Mesenchymal stem cell (in vitro differentiated cells and primary cell): ENCODE measurements around the gene CYFIP1.

Source experiments
- DNase-seq: peaks from one replicate; pipeline ENCODE4 v3.0.0-alpha.2; 2013
- H2AFZ ChIP-seq: one replicate; pipeline ENCODE4 v1.6.1; 2013; ENCODE audit warnings: low read depth, mild to moderate bottlenecking, control low read depth, inconsistent platforms, low read length, moderate library complexity
- H2AK5ac ChIP-seq: 2 replicates; pipeline ENCODE4 v1.6.1; 2013; ENCODE audit warnings: low read length, moderate library complexity, mild to moderate bottlenecking, inconsistent platforms; ENCODE audit not compliant: severe bottlenecking
- H2BK120ac ChIP-seq: one replicate; pipeline ENCODE4 v1.6.1; 2013; ENCODE audit warnings: low read depth, mild to moderate bottlenecking, inconsistent platforms, low read length, moderate library complexity
- H2BK12ac ChIP-seq, 2 experiments: one replicate each; pipeline ENCODE4 v1.6.1; 2013; ENCODE audit warnings: inconsistent platforms in 2 of 2, low read length in 2 of 2, mild to moderate bottlenecking in 2 of 2, moderate library complexity in 2 of 2, control low read depth in 1 of 2
- H2BK15ac ChIP-seq: one replicate; pipeline ENCODE4 v1.6.1; 2013; ENCODE audit warnings: mild to moderate bottlenecking, low read depth, inconsistent platforms; ENCODE audit not compliant: poor library complexity, severe bottlenecking
- H2BK5ac ChIP-seq: 2 replicates; pipeline ENCODE4 v1.6.1; 2013; ENCODE audit warnings: low read depth, mild to moderate bottlenecking, low read length, control low read depth, inconsistent platforms; ENCODE audit not compliant: poor library complexity, severe bottlenecking
- H3K14ac ChIP-seq, 2 experiments: one replicate each; pipeline ENCODE4 v1.6.1; 2013; ENCODE audit warnings: inconsistent platforms in 2 of 2, low read length in 2 of 2, control low read depth in 1 of 2, mild to moderate bottlenecking in 1 of 2, moderate library complexity in 1 of 2
- H3K18ac ChIP-seq, 2 experiments: one replicate each; pipeline ENCODE4 v1.6.1; 2013; ENCODE audit warnings: inconsistent platforms in 2 of 2, low read length in 2 of 2, control low read depth in 1 of 2, low read depth in 1 of 2, mild to moderate bottlenecking in 1 of 2
- H3K23ac ChIP-seq, 2 experiments: one replicate each; pipeline ENCODE4 v1.6.1; 2013; ENCODE audit warnings: inconsistent platforms in 2 of 2, low read length in 2 of 2, mild to moderate bottlenecking in 2 of 2, moderate library complexity in 2 of 2, control low read depth in 1 of 2
- H3K27ac ChIP-seq: 2 replicates; pipeline ENCODE4 v1.5.1; 2013; ENCODE audit warnings: mild to moderate bottlenecking, moderate library complexity, low read length, control low read depth, inconsistent platforms; ENCODE audit not compliant: poor library complexity, severe bottlenecking
- H3K27me3 ChIP-seq, 2 experiments: 2 replicates each; pipeline versions ENCODE4 v1.6.1 to v1.7.0; 2013; ENCODE audit warnings: low read length in 2 of 2, mild to moderate bottlenecking in 2 of 2, moderate library complexity in 2 of 2, control low read depth in 1 of 2, inconsistent platforms in 1 of 2; ENCODE audit not compliant: control insufficient read depth in 1 of 2, insufficient read depth in 1 of 2
- H3K36me3 ChIP-seq, 2 experiments: 2 replicates each; pipeline versions ENCODE4 v1.6.1 to v1.7.0; 2013; ENCODE audit warnings: low read length in 2 of 2, control low read depth in 1 of 2, inconsistent platforms in 1 of 2, low read depth in 1 of 2, mild to moderate bottlenecking in 1 of 2; ENCODE audit not compliant: insufficient read depth in 2 of 2, control insufficient read depth in 1 of 2
- H3K4ac ChIP-seq, 2 experiments: one replicate each; pipeline ENCODE4 v1.6.1; 2013; ENCODE audit warnings: inconsistent platforms in 2 of 2, low read length in 2 of 2, mild to moderate bottlenecking in 2 of 2, moderate library complexity in 2 of 2, control low read depth in 1 of 2, low read depth in 1 of 2
- H3K4me1 ChIP-seq: 2 replicates; pipeline ENCODE4 v1.6.1; 2013; ENCODE audit warnings: low read depth, low read length, control low read depth; ENCODE audit not compliant: control insufficient read depth, insufficient read depth
- H3K4me2 ChIP-seq: 2 replicates; pipeline ENCODE4 v1.6.1; 2013; ENCODE audit warnings: low read length, mild to moderate bottlenecking, inconsistent platforms; ENCODE audit not compliant: poor library complexity, severe bottlenecking
- H3K4me3 ChIP-seq, 2 experiments: 2 replicates each; pipeline versions ENCODE4 v1.5.1 to v1.7.0; 2013; ENCODE audit warnings: low read length in 2 of 2, mild to moderate bottlenecking in 2 of 2, control low read depth in 1 of 2, low read depth in 1 of 2; ENCODE audit not compliant: insufficient read depth in 1 of 2
- H3K79me1 ChIP-seq: replicated peaks from 2 replicates; pipeline ENCODE4 v1.6.1; 2013; ENCODE audit warnings: mild to moderate bottlenecking, control low read depth, low read length, inconsistent platforms; ENCODE audit not compliant: poor library complexity, severe bottlenecking
- H3K9ac ChIP-seq: 2 replicates; pipeline ENCODE4 v1.7.0; 2013; ENCODE audit warnings: mild to moderate bottlenecking, low read length, moderate library complexity
- H3K9me3 ChIP-seq: 2 replicates; pipeline ENCODE4 v1.7.0; 2013; ENCODE audit warnings: mild to moderate bottlenecking, low read length; ENCODE audit not compliant: control insufficient read depth
- H4K8ac ChIP-seq: one replicate; pipeline ENCODE4 v1.6.1; 2013; ENCODE audit warnings: inconsistent platforms, mild to moderate bottlenecking, low read length, moderate library complexity
- H4K91ac ChIP-seq: one replicate; pipeline ENCODE4 v1.6.1; 2013; ENCODE audit warnings: mild to moderate bottlenecking, low read length, inconsistent platforms
- WGBS: methylation state at CpG from one replicate; pipeline ENCODE4 v1.1.7; 2013; ENCODE audit warnings: mixed read lengths; 5-methylcytosine and 5-hydroxymethylcytosine counted together

The CYFIP1 gene

GRCh38 chr15:22877607-22878006 lies 102.6 kb downstream of the CYFIP1 start:
- H3K9ac ChIP-seq: no peak overlapping the region
- H2BK12ac ChIP-seq: no peak overlapping the region
- H2AFZ ChIP-seq: no peak overlapping the region

DNA sequence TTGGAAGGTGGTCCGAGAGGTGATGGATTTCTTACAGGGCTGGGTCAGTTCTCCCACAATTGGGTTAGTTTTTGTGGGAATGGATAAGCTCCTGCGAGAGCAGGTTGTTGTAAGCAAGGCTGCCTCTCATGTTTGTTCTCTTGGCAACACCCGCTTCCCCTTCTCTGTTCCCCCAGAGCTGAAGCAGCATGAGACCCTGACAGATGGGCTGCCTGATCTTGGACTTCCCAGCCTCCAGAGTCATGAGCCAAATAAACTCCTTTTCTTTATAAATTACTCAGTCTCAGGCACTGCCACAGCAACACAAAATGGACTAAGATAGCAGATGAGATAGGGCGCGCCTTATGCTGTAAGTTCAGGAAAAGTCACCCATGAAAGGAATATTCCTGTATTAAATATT lies 103.1 kb downstream of the CYFIP1 start:
- Histone ChIP-seq H2BK5ac (no peak overlapping the region), H4K8ac (no peak overlapping the region), H3K9ac (no peak overlapping the region), H2BK120ac (no peak overlapping the region), H3K4me3 (no peak overlapping the region), H2BK12ac (no peak overlapping the region), H3K4me1 (peaks cover 14% of the 10 kb centered on the region), H3K27me3 (no peaks in the 10 kb centered on the region), H3K4ac (no peak overlapping the region), H2BK15ac (no peak overlapping the region), H3K4me2 (no peak overlapping the region), H2AK5ac (no peak overlapping the region), H4K91ac (no peak overlapping the region), H3K9me3 (no peaks in the 10 kb centered on the region), H3K18ac (no peak overlapping the region), H2AFZ (no peak overlapping the region), H3K23ac (no peak overlapping the region), H3K36me3 (peaks cover 64 to 92% of the 10 kb centered on the region in 2 experiments), H3K14ac (no peak overlapping the region), H3K27ac (no peak overlapping the region), H3K79me1 (peaks cover 42% of the 10 kb centered on the region)
- 100% methylated on average over 3 of the region's 5 CpGs for WGBS
- no peak for DNase-seq

More at GRCh38 chr15:22877607-22878006, 102.6 kb downstream of the CYFIP1 start:
- Histone ChIP-seq H3K27ac (no peak overlapping the region), H2AK5ac (no peak overlapping the region), H3K9me3 (no peaks in the 10 kb centered on the region), H4K8ac (no peak overlapping the region), H2BK120ac (no peak overlapping the region), H3K4me1 (peaks cover 14% of the 10 kb centered on the region), H3K4ac (no peak overlapping the region), H3K79me1 (peaks cover 42% of the 10 kb centered on the region), H3K14ac (no peak overlapping the region), H3K4me2 (no peak overlapping the region), H2BK15ac (no peak overlapping the region), H3K23ac (no peak overlapping the region), H3K18ac (no peak overlapping the region), H4K91ac (no peak overlapping the region), H3K27me3 (no peaks in the 10 kb centered on the region), H3K36me3 (peaks cover 69 to 91% of the 10 kb centered on the region in 2 experiments), H2BK5ac (no peak overlapping the region), H3K4me3 (no peak overlapping the region)
- 97% methylated on average over 8 of the region's 8 CpGs for WGBS
- DNase-seq: no peak

DNA sequence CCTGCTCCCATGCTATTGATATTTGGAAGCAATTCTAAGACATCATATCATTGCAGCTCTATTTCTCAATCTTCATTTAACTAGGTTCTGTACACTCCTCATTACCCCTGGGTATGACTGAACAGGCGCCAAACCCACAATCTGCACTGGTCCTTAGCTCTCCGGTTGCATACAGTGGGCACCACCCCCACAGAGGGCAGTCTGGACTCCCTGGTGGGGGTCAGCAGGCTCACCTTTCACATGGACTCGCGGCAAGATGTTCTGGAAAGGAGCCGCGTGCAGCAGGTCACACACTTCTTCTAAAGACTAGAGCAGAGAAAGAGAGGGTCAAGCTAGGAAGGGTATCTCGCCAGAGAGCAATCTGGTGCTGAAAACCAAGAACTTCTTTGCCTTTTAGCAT lies 105.2 kb downstream of the CYFIP1 start:
- H3K14ac ChIP-seq: no peak overlapping the region
- no peak overlapping the region for H3K27ac ChIP-seq
- DNase-seq: no peak
- no peak overlapping the region for H3K4me3 ChIP-seq
- H3K4ac ChIP-seq: no peak overlapping the region
- H3K23ac ChIP-seq: no peak overlapping the region
- H4K91ac ChIP-seq: no peak overlapping the region
- no peak overlapping the region for H2AFZ ChIP-seq
- H3K9ac ChIP-seq: no peak overlapping the region
- H2BK15ac ChIP-seq: no peak overlapping the region
- H3K36me3 ChIP-seq: peaks cover 59 to 92% of the 10 kb centered on the region in 2 experiments
- H4K8ac ChIP-seq: no peak overlapping the region
- H3K18ac ChIP-seq: no peak overlapping the region
- H2AK5ac ChIP-seq: no peak overlapping the region
- H2BK12ac ChIP-seq: no peak overlapping the region
- H3K27me3 ChIP-seq: no peaks in the 10 kb centered on the region
- H3K79me1 ChIP-seq: peaks cover 43% of the 10 kb centered on the region
- H3K4me1 ChIP-seq: peaks cover 14% of the 10 kb centered on the region
- H2BK120ac ChIP-seq: no peak overlapping the region
- H3K9me3 ChIP-seq: no peaks in the 10 kb centered on the region
- WGBS: 98% methylated on average over 6 of the region's 7 CpGs
- H2BK5ac ChIP-seq: no peak overlapping the region
- no peak overlapping the region for H3K4me2 ChIP-seq

DNA sequence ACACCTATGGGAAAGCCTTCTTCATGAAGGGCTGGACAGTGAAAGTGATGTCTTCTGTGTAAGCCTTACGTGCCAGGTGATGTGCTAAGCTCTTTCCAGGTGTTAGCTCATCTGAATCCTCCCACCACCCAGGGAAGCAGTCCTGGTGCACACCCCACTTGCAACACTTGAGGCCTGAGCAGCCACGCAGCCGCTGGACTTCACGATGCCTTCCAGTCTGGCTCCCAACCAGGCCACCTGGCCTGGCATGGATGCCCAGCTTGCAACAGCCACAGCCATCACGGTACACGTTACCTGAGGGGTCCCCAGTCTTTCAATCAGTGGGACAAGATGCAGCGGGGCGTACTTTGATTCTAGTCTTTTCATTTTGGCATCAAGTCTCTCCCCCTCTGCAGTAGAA lies 105.9 kb downstream of the CYFIP1 start:
- no peak for DNase-seq
- no peak overlapping the region for H2BK15ac ChIP-seq
- no peak overlapping the region for H2BK12ac ChIP-seq
- no peak overlapping the region for H3K18ac ChIP-seq
- H3K4me3 ChIP-seq: no peak overlapping the region
- H2BK5ac ChIP-seq: no peak overlapping the region
- WGBS: 93% methylated on average over 8 of the region's 8 CpGs
- H4K8ac ChIP-seq: no peak overlapping the region
- H3K9me3 ChIP-seq: no peaks in the 10 kb centered on the region
- H3K14ac ChIP-seq: no peak overlapping the region
- H3K27me3 ChIP-seq: no peaks in the 10 kb centered on the region
- peaks cover 42% of the 10 kb centered on the region for H3K79me1 ChIP-seq
- no peak overlapping the region for H2AFZ ChIP-seq
- H3K27ac ChIP-seq: no peak overlapping the region
- no peak overlapping the region for H2AK5ac ChIP-seq
- H3K23ac ChIP-seq: no peak overlapping the region
- H3K4me2 ChIP-seq: no peak overlapping the region
- H3K9ac ChIP-seq: no peak overlapping the region
- H3K4ac ChIP-seq: no peak overlapping the region
- peaks cover 57 to 95% of the 10 kb centered on the region in 2 experiments for H3K36me3 ChIP-seq
- peaks cover 14% of the 10 kb centered on the region for H3K4me1 ChIP-seq
- no peak overlapping the region for H2BK120ac ChIP-seq
- H4K91ac ChIP-seq: no peak overlapping the region
